HCT116 (cell line): Measurements from ENCODE around the gene ARMC3. TPM values are rescaled to one million over a fixed set of nuclear protein-coding genes. Genes with fewer than 3 reads are reported as not detected.

ENCODE experiments used
- ATAC-seq: fragments of 200-7000 bp; cut with Tn5 transposase; 2 replicates; pipeline ENCODE4 v1.9.1; 2020; ENCODE audit warnings: mild to moderate bottlenecking, moderate library complexity
- BruUV-seq: library from RNA; stranded (reverse); fragments of 400-500 nt; replicated peaks from 2 replicates; lab custom pipeline; 2021; lab: Mats Ljungman, UMichigan
- CTCF ChIA-PET: fragments of 300-600 bp; sonication (Branson Sonifier 250); formaldehyde crosslinking; loops from one replicate; lab custom pipeline; 2021; ENCODE audit warnings: antibody characterized with exemption; lab: Charles Lee
- POLR2A ChIA-PET: fragments of 300-600, 350-600 bp; sonication (Branson Sonifier 250); formaldehyde crosslinking; loops from one replicate; lab custom pipeline; 2021; ENCODE audit warnings: antibody characterized with exemption; lab: Charles Lee
- RAD21 ChIA-PET, 2 experiments: fragments of 300-600 bp; sonication (Branson Sonifier 250); formaldehyde crosslinking; loops; one replicate each; lab custom pipeline; 2023; ENCODE audit warnings: low total read pairs in 2 of 2; ENCODE audit not compliant: uncharacterized antibody in 2 of 2, unreplicated experiment in 2 of 2, low non-redundant PET in 1 of 2; lab: Charles Lee
- DNase-seq: peaks from one replicate; pipeline ENCODE4 v3.0.0-alpha.2; 2010; ENCODE audit warnings: low read depth, low spot score
- H2AFZ ChIP-seq: fragments of 200-600 bp; shearing (Covaris generic), sonication (generic); 2 replicates; pipeline ENCODE4 v1.6.1; 2017; ENCODE audit warnings: low read depth, mixed run types, mixed read lengths, antibody characterized with exemption, low read length; ENCODE audit not compliant: poor library complexity, severe bottlenecking
- H3K27ac ChIP-seq: 2 replicates; pipeline ENCODE4 v1.5.1; 2012; ENCODE audit warnings: low read depth, low read length
- H3K27me3 ChIP-seq: fragments of 200-600 bp; sonication (generic); 2 replicates; pipeline ENCODE4 v1.6.1; 2016; ENCODE audit warnings: mixed run types, low read length, mixed read lengths; ENCODE audit not compliant: insufficient read depth
- H3K36me3 ChIP-seq, 2 experiments: fragments of 200-500 bp in 1 of 2; fragments of 200-600 bp in 1 of 2; sonication (Bioruptor generic) in 1 of 2; sonication (generic) in 1 of 2; 2 replicates each; pipeline versions ENCODE4 v1.5.1 to v1.6.1; 2014 to 2016; ENCODE audit warnings: low read length in 2 of 2, inconsistent platforms in 1 of 2, mixed read lengths in 1 of 2, mixed run types in 1 of 2; ENCODE audit not compliant: insufficient read depth in 2 of 2, control insufficient read depth in 1 of 2
- H3K4me1 ChIP-seq, 2 experiments: fragments of 200-600 bp in 1 of 2; sonication (generic) in 1 of 2; 2 replicates each; pipeline versions ENCODE4 v1.5.1 to v1.6.1; 2012 to 2017; ENCODE audit warnings: low read length in 2 of 2, inconsistent platforms in 1 of 2, mild to moderate bottlenecking in 1 of 2, mixed read lengths in 1 of 2, mixed run types in 1 of 2, moderate library complexity in 1 of 2; ENCODE audit not compliant: insufficient read depth in 2 of 2, control insufficient read depth in 1 of 2
- H3K4me2 ChIP-seq: fragments of 200-600 bp; sonication (generic); 2 replicates; pipeline ENCODE4 v1.6.1; 2017; ENCODE audit warnings: mixed run types, low read length, mixed read lengths
- H3K4me3 ChIP-seq, 2 experiments: fragments of 200-600 bp in 1 of 2; sonication (generic) in 1 of 2; replicated peaks in 1 of 2; 2 replicates each; pipeline ENCODE4 v1.5.1; 2011 to 2016; ENCODE audit warnings: low read length in 2 of 2, control low read depth in 1 of 2, low read depth in 1 of 2, mild to moderate bottlenecking in 1 of 2, mixed read lengths in 1 of 2, mixed run types in 1 of 2
- H3K79me2 ChIP-seq: fragments of 200-600 bp; sonication (generic); 2 replicates; pipeline ENCODE4 v1.6.1; 2017; ENCODE audit warnings: mild to moderate bottlenecking, mixed run types, low read length, moderate library complexity, mixed read lengths; ENCODE audit not compliant: insufficient read depth
- H3K9ac ChIP-seq: fragments of 200-600 bp; sonication (generic); 2 replicates; pipeline ENCODE4 v1.6.1; 2016; ENCODE audit warnings: low read length, mixed read lengths
- H3K9me2 ChIP-seq: fragments of 200-600 bp; sonication (generic), shearing (Covaris generic); 2 replicates; pipeline ENCODE4 v1.6.1; 2017; ENCODE audit warnings: mixed run types, mild to moderate bottlenecking, moderate library complexity; ENCODE audit not compliant: insufficient read depth
- H3K9me3 ChIP-seq, 2 experiments: fragments of 200-500 bp in 1 of 2; fragments of 200-600 bp in 1 of 2; sonication (Bioruptor generic) in 1 of 2; sonication (generic) in 1 of 2; 2 replicates each; pipeline ENCODE4 v1.6.1; 2014 to 2017; ENCODE audit warnings: low read length in 2 of 2, mixed read lengths in 2 of 2, inconsistent platforms in 1 of 2, low read depth in 1 of 2, mild to moderate bottlenecking in 1 of 2, mixed run types in 1 of 2, moderate library complexity in 1 of 2; ENCODE audit not compliant: control insufficient read depth in 1 of 2, insufficient read depth in 1 of 2
- H4K20me1 ChIP-seq: fragments of 200-600 bp; sonication (generic), shearing (Covaris generic); 2 replicates; pipeline ENCODE4 v1.6.1; 2017; ENCODE audit warnings: mixed run types, mild to moderate bottlenecking, moderate library complexity; ENCODE audit not compliant: insufficient read depth
- ATF3 ChIP-seq: IDR thresholded peaks from 2 replicates; pipeline ENCODE4 v1.6.1; 2012
- CBX3 ChIP-seq: IDR thresholded peaks from 2 replicates; pipeline ENCODE4 v1.6.1; 2012; ENCODE audit warnings: low read depth
- CTCF ChIP-seq, 3 experiments: fragments of 200-600 bp in 1 of 3; sonication (generic) in 1 of 3; IDR thresholded peaks in 2 of 3; conservative IDR thresholded peaks in 1 of 3; 2 replicates each; pipeline ENCODE4 v1.5.1; 2012 to 2017; ENCODE audit warnings: low read depth in 2 of 3, low read length in 2 of 3, antibody characterized with exemption in 1 of 3, borderline replicate concordance in 1 of 3, control low read depth in 1 of 3, mild to moderate bottlenecking in 1 of 3, mixed read lengths in 1 of 3, mixed run types in 1 of 3, moderate library complexity in 1 of 3; ENCODE audit not compliant: insufficient read depth in 1 of 3
- EZH2 ChIP-seq: fragments of 200-600 bp; sonication (generic); IDR thresholded peaks from 2 replicates; pipeline ENCODE4 v1.6.1; 2017; ENCODE audit warnings: antibody characterized with exemption, mixed run types
- JUND ChIP-seq: IDR thresholded peaks from 2 replicates; pipeline ENCODE4 v1.6.1; 2012
- POLR2AphosphoS5 ChIP-seq: IDR thresholded peaks from 2 replicates; pipeline ENCODE4 v1.6.1; 2011; ENCODE audit warnings: mild to moderate bottlenecking, low read depth, low read length, moderate library complexity
- RAD21 ChIP-seq: IDR thresholded peaks from 2 replicates; pipeline ENCODE4 v1.6.1; 2012; ENCODE audit warnings: low read depth, mild to moderate bottlenecking
- YY1 ChIP-seq: IDR thresholded peaks from 2 replicates; pipeline ENCODE4 v1.6.1; 2011; ENCODE audit warnings: low read length, low read depth, moderate library complexity, mild to moderate bottlenecking; ENCODE audit not compliant: insufficient replicate concordance; ENCODE audit errors: extremely low read depth
- ZFX ChIP-seq: fragments of 450-650 bp; IDR thresholded peaks from 2 replicates; pipeline ENCODE4 v1.6.1; 2017
- intact Hi-C: fragments of 100-400 bp; cut with micrococcal nuclease; formaldehyde crosslinking; loops from 2 replicates; pipeline ENCODE4 v1.10.0; 2022
- total RNA-seq: library from RNA; stranded (reverse); gene quantifications from one replicate; pipeline ENCODE4 v1.2.1, GENCODE V29; 2021; ENCODE audit not compliant: unreplicated experiment

The ARMC3 gene
- total RNA-seq, 1 experiment from 2014 or later: 2.6 TPM

GRCh38 chr10:22993314-22993713 lies 65.5 kb downstream of the ARMC3 start:
- H4K20me1 ChIP-seq: no peaks in the 10 kb centered on the region
- H3K9me2 ChIP-seq: no peaks in the 10 kb centered on the region
- no peak overlapping the region for H3K4me2 ChIP-seq
- no peaks in the 10 kb centered on the region for H3K9me3 ChIP-seq
- ChIA-PET RAD21 (no interaction called here), CTCF (no interaction called here), POLR2A (no interaction called here)
- H3K36me3 ChIP-seq: no peaks in the 10 kb centered on the region
- no peak overlapping the region for H3K9ac ChIP-seq
- TF ChIP-seq CBX3: no peak
- intact Hi-C loops: no loop called here
- no peaks in the 10 kb centered on the region for H3K79me2 ChIP-seq
- H3K27ac ChIP-seq: no peak overlapping the region
- H2AFZ ChIP-seq: no peak overlapping the region
- H3K27me3 ChIP-seq: no peaks in the 10 kb centered on the region
- ATAC-seq (no peak), DNase-seq (no peak)
- no peak overlapping the region for H3K4me3 ChIP-seq
- BruUV-seq: no TSS peak
- peaks cover 0 to 10% of the 10 kb centered on the region in 2 experiments; a peak in 1 of 4 replicates for H3K4me1 ChIP-seq

DNA sequence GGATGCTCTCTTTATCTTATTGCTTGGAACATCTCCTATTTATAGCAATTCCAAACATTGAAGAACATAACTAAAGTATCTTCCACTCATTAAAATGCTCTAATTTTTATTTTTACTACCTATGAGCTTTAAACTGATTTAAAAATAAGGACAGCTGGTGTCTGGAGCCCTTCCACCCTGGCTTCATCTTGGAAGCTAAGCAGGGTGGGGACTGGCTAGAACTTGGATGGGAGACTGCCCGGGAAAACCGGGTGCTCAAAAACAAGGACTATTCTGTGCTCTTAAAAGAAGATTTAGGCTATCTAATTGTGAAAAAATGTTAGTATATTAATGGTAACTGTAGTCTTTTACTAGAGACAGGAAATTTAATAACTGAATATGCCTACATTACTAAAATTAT lies 69.2 kb downstream of the ARMC3 start:
- peak; percentile 76 for ATAC-seq
- no TSS peak for BruUV-seq

More for the DNA sequence above, 69.2 kb downstream of the ARMC3 start:
- peak; percentile 19 for DNase-seq
- no peaks in the 10 kb centered on the region for H3K27me3 ChIP-seq
- H3K27ac ChIP-seq: no peak overlapping the region
- CTCF ChIA-PET: interaction anchor here (0.7 kb wide), 1 partner anchor 17 kb away, joined by 3 read pairs; no protein-coding TSS in a partner anchor
- RAD21 ChIA-PET: no interaction called here
- no peaks in the 10 kb centered on the region for H3K9me3 ChIP-seq
- intact Hi-C loops: no loop called here
- H3K9me2 ChIP-seq: no peaks in the 10 kb centered on the region
- TF ChIP-seq CBX3 (peak; percentile 47; the same call in 1 of the 2 replicates), ATF3 (peak; percentile 74; the same call in 1 of the 2 replicates), RAD21 (no peak), EZH2 (no peak), ZFX (no peak), YY1 (peak; percentile 40), POLR2AphosphoS5 (no peak), CTCF (IDR thresholded peaks at IDR 0.05 in 2 of 3, conservative IDR thresholded peaks at IDR 0.05 in 1 of 3; ENCODE audit: borderline replicate concordance in 1 of 3, insufficient read depth in 1 of 3, low read depth in 2 of 3, low read length in 2 of 3) (no peak), JUND (no peak)
- TF ChIP-seq, all 23 proteins: peak for 3
- Histone ChIP-seq H2AFZ (no peak overlapping the region), H3K4me3 (no peak overlapping the region), H3K4me1 (no peaks in the 10 kb centered on the region), H3K36me3 (no peaks in the 10 kb centered on the region), H3K79me2 (no peaks in the 10 kb centered on the region), H3K9ac (no peak overlapping the region), H4K20me1 (no peaks in the 10 kb centered on the region), H3K4me2 (no peak overlapping the region)
- POLR2A ChIA-PET: no interaction called here
